GM08714 (cell line): ENCODE data around the gene ATP9A.
"Not testable (repeated sequence)": the region's sequence is repeated elsewhere in the genome, so short reads cannot be mapped to it uniquely, and the experiment has no call there.

Experiments
- H3K4me3 ChIP-seq: fragments of 200-500 bp; sonication (Bioruptor generic); 2 replicates; pipeline ENCODE4 v1.5.1; 2014; ENCODE audit warnings: mild to moderate bottlenecking, low read length, inconsistent platforms
- ZNF274 ChIP-seq: IDR thresholded peaks from 2 replicates; pipeline ENCODE4 v1.6.1; 2012; ENCODE audit warnings: mild to moderate bottlenecking, low read depth, low read length

ATP9A gene

GRCh38 chr20:51733070-51733469, 35.1 kb downstream of the ATP9A start:
- H3K4me3 ChIP-seq, result no peak overlapping the region
- TF ChIP-seq ZNF274, result no peak

- no peak for TF ChIP-seq ZNF274
- H3K4me3 ChIP-seq, result no peak overlapping the region
Measured at GRCh38 chr20:51732096-51732791, 35.9 kb downstream of the ATP9A start.

- H3K4me3 ChIP-seq, result no peak overlapping the region
Measured at GRCh38 chr20:51731731-51732095, 36.5 kb downstream of the ATP9A start.

GRCh38 chr20:51729771-51730170, 38.4 kb downstream of the ATP9A start:
- H3K4me3 ChIP-seq, result no peak overlapping the region
- no peak for TF ChIP-seq ZNF274

More at GRCh38 chr20:51731731-51732095, 36.5 kb downstream of the ATP9A start:
- TF ChIP-seq ZNF274, result no peak

GRCh38 chr20:51728737-51729136, 39.5 kb downstream of the ATP9A start:
- H3K4me3 ChIP-seq, result no peak overlapping the region
- no peak for TF ChIP-seq ZNF274

- no peak for TF ChIP-seq ZNF274
- H3K4me3 ChIP-seq, result no peak overlapping the region
Measured at GRCh38 chr20:51727872-51728271, 40.3 kb downstream of the ATP9A start.

- H3K4me3 ChIP-seq, result no peak overlapping the region
- no peak for TF ChIP-seq ZNF274
Measured at GRCh38 chr20:51725584-51726176, 42.5 kb downstream of the ATP9A start.

GRCh38 chr20:51723026-51723425, 45.2 kb downstream of the ATP9A start:
- not testable (repeated sequence) for H3K4me3 ChIP-seq

GRCh38 chr20:51722246-51722645, 45.9 kb downstream of the ATP9A start:
- not testable (repeated sequence) for H3K4me3 ChIP-seq

- TF ChIP-seq ZNF274, result no peak
- no peak overlapping the region for H3K4me3 ChIP-seq
Measured at GRCh38 chr20:51720854-51721253, 47.3 kb downstream of the ATP9A start.

- H3K4me3 ChIP-seq, result no peak overlapping the region
- no peak for TF ChIP-seq ZNF274
Measured at GRCh38 chr20:51720384-51720783, 47.8 kb downstream of the ATP9A start.

- no peak overlapping the region for H3K4me3 ChIP-seq
- TF ChIP-seq ZNF274, result no peak
Measured at GRCh38 chr20:51715856-51716185, 52.4 kb downstream of the ATP9A start.

- no peak for TF ChIP-seq ZNF274
- H3K4me3 ChIP-seq, result no peak overlapping the region
Measured at GRCh38 chr20:51715163-51715855, 52.9 kb downstream of the ATP9A start.

- no peak for TF ChIP-seq ZNF274
- H3K4me3 ChIP-seq, result no peak overlapping the region
Measured at GRCh38 chr20:51713213-51713598, 55.0 kb downstream of the ATP9A start.

- no peak for TF ChIP-seq ZNF274
- no peak overlapping the region for H3K4me3 ChIP-seq
Measured at GRCh38 chr20:51712501-51713212, 55.5 kb downstream of the ATP9A start.
